Measurements from ENCODE around the gene EBPL. TPM values are rescaled to one million over a fixed set of nuclear protein-coding genes. Genes with fewer than 3 reads are reported as not detected.

The EBPL gene
- total RNA-seq, 2 donors from 2014 or later, result 95.4 to 114 TPM

DNA sequence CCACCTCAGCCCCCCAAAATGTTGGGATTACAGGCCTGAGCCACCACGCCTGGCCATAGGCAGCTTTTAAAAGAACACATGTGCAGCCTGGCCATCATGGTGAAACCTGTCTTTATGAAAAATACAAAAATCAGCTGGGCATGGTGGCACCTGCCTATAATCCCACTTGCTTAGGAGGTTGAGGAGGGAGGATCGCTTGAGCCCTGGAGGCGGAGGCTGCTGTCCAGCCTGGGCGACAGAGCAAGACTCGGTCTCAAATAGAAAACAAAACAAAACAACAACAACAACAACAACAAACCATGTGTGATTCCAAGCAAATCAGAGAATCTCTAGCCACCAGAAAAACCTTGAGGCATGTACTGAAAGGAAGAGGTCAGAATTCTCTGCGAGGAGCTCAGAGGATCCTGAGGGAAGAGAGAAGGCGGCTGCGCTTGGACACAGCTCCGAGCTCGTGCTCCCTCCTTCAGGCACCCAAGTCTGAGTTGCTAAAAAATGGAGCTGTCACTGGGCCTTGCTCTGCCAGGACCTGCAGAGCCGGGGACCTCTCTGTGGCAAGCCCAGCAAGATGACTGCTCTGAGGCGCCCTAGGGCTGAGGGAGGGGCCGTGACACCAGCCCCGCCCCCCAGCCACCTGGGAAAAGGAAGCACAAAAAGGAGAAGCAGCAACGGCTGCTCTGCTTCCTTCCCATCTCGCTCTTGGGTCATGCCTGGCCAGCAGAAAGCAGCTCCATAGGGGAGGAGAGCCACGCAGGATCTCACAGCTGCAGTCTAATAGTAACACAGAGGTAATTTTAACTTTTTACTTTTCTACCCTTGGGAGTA, 63.2 kb downstream of the EBPL start, which contains the start of gene ARL11:
TSS of gene ARL11 (plus strand) at position 677 of the 822 bp plus-strand sequence. CDS start 1,941 bp downstream, outside the sequence.
- Histone ChIP-seq H3K36me3 (no peaks in the 10 kb centered on the region), H3K27me3 (replicated peaks; ENCODE audit: insufficient read depth) (no peaks in the 10 kb centered on the region), H3K9me3 (no peaks in the 10 kb centered on the region), H3K4me3 (no peak within 1 kb of the TSS), H3K4me1 (replicated peaks) (no peaks in the 10 kb centered on the region), H3K27ac (no peak within 1 kb of the TSS)
- intact Hi-C loops (cut with DNase I), result no loop called here
- 55% methylated on average over 17 of the region's 17 CpGs for WGBS
- TF ChIP-seq POLR2AphosphoS5 (IDR thresholded peaks at IDR 0.05) (no peak), POLR2A (IDR thresholded peaks at IDR 0.05) (no peak)
- TF ChIP-seq, protein P1, sequence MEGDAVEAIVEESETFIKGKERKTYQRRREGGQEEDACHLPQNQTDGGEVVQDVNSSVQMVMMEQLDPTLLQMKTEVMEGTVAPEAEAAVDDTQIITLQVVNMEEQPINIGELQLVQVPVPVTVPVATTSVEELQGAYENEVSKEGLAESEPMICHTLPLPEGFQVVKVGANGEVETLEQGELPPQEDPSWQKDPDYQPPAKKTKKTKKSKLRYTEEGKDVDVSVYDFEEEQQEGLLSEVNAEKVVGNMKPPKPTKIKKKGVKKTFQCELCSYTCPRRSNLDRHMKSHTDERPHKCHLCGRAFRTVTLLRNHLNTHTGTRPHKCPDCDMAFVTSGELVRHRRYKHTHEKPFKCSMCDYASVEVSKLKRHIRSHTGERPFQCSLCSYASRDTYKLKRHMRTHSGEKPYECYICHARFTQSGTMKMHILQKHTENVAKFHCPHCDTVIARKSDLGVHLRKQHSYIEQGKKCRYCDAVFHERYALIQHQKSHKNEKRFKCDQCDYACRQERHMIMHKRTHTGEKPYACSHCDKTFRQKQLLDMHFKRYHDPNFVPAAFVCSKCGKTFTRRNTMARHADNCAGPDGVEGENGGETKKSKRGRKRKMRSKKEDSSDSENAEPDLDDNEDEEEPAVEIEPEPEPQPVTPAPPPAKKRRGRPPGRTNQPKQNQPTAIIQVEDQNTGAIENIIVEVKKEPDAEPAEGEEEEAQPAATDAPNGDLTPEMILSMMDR (IDR thresholded peaks at IDR 0.05), result no peak
- no peak for DNase-seq (ENCODE audit: low spot score)

DNA sequence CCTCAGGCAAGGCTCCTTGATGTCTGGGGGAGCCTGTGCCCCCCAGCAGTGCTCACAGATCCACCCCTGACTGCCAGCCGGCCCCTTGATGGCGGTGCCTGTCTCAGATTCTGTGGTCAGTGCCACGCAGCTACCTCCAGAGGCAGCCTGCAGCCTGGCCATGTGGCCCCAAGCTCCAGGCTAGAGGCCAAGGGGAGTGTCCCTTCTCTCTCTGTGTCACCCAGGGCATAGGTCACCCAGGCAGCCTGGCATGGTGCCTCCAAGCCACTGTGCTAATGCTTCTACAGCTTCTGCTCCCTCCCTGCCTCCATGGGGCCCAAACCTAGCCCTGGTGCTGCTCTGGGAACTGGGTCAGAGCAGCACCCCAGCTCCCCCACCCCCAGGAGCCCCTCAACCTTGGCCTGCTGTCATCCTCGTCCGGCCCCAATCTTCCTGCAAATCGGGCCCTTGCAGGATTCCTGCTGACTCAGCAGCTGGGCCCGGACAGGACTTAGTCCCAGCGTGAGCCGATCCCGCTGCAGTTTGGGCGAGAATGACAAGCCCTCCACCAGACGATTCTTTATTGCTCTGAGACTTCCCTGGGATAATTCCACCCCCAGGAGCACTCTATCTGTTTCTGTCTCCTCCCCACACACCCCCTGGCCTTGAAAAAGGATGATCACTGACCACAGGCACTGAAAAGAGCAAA, 65.8 kb downstream of the EBPL start:
- H3K27me3 ChIP-seq (replicated peaks; ENCODE audit: insufficient read depth), result no peaks in the 10 kb centered on the region
- H3K4me3 ChIP-seq, result no peak overlapping the region
- 69% methylated on average over 12 of the region's 12 CpGs for WGBS
- TF ChIP-seq POLR2A (IDR thresholded peaks at IDR 0.05) (no peak), POLR2AphosphoS5 (IDR thresholded peaks at IDR 0.05) (no peak)
- TF ChIP-seq, protein P1 (IDR thresholded peaks at IDR 0.05), result no peak
- no peaks in the 10 kb centered on the region for H3K9me3 ChIP-seq
- no peaks in the 10 kb centered on the region for H3K4me1 ChIP-seq (replicated peaks)
- no peaks in the 10 kb centered on the region for H3K36me3 ChIP-seq
- intact Hi-C loops (cut with DNase I), result no loop called here
- no peak overlapping the region for H3K27ac ChIP-seq
- no peak for DNase-seq (ENCODE audit: low spot score)

DNA sequence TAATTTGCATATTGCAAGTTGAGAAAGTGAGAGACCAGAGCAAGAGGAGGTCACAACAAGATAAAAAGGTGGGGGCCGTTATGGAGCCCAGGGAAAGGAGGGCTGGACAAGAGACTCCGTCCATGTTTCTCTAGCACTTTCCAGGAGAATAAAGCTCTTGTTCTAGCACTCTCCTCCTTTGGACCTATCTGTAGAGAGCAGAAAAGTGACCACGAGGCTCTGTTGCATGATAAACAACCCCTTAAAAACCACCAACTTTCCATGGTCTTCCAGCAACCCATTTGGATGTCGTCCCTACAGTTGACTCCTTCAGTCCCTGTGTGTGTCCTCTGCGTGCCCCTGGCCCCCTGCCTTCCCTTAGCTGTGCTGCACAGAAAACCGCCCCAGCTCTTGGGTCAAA, 67.1 kb downstream of the EBPL start:
- DNase-seq (ENCODE audit: low spot score), result no peak
- no peak for TF ChIP-seq POLR2A (IDR thresholded peaks at IDR 0.05)
- TF ChIP-seq, protein P1 (IDR thresholded peaks at IDR 0.05), result no peak
- no peak for TF ChIP-seq POLR2AphosphoS5 (IDR thresholded peaks at IDR 0.05)
- no peak overlapping the region for H3K27ac ChIP-seq
- H3K9me3 ChIP-seq, result no peaks in the 10 kb centered on the region
- WGBS, result 91% methylated on average over 6 of the region's 6 CpGs
- H3K4me3 ChIP-seq, result no peak overlapping the region
- intact Hi-C loops (cut with DNase I), result no loop called here
- H3K36me3 ChIP-seq, result no peaks in the 10 kb centered on the region
- no peaks in the 10 kb centered on the region for H3K27me3 ChIP-seq (replicated peaks; ENCODE audit: insufficient read depth)
- H3K4me1 ChIP-seq (replicated peaks), result no peaks in the 10 kb centered on the region

DNA sequence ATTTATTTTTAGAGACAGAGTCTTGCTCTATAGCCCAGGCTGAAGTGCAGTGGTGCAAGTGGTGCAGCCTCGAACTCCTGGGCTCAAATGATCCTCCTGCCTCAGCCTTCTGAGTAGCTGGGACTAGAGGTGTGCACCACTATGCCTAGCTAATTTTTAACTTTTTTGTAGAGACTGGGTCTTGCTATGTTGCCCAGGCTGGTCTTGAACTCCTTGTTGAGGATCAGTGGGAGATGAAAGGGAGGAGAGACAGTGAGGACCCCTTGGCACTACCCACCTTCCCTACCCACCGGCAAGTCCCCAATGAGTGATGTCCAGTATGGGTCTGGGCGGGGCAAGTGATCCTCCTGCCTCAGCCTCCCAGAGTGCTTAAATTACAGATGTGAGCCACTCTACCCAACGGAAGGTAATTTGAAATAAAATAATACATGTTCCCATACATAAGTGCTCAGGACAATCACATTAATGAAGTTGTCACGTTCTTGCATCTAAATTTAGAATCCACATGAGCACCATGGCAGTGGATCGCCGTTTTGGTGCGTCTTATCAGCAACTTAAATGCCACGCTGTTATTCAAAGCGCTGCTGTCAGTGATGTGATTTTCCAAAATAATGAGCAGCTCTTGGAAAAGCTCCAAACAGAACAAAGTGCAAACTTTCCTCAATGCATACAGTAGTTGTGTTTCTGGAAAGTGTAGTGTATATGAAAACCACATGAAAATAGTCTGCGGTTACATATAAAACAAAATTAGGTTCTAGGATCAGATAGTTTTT, 68.9 kb downstream of the EBPL start:
- Histone ChIP-seq H3K36me3 (no peaks in the 10 kb centered on the region), H3K4me1 (replicated peaks) (no peaks in the 10 kb centered on the region), H3K27me3 (replicated peaks; ENCODE audit: insufficient read depth) (no peaks in the 10 kb centered on the region), H3K4me3 (no peak overlapping the region), H3K27ac (no peak overlapping the region), H3K9me3 (no peaks in the 10 kb centered on the region)
- DNase-seq (ENCODE audit: low spot score), result no peak
- no peak for TF ChIP-seq POLR2A (IDR thresholded peaks at IDR 0.05)
- TF ChIP-seq, protein P1 (IDR thresholded peaks at IDR 0.05), result no peak
- no peak for TF ChIP-seq POLR2AphosphoS5 (IDR thresholded peaks at IDR 0.05)
- intact Hi-C loops (cut with DNase I), result no loop called here
- WGBS, result 78% methylated on average over 11 of the region's 11 CpGs
